Measurements from ENCODE around the gene PER1. TPM values are rescaled to one million over a fixed set of nuclear protein-coding genes. Genes with fewer than 3 reads are reported as not detected.
A peak's percentile ranks its signal among the peaks of the same experiment; 100 is the strongest.

PER1 gene
- total RNA-seq, 1 donor from 2014 or later, result 45.0 TPM

- H3K36me3 Mint-ChIP-seq (ENCODE audit: low read depth), result peaks cover 52% of the 10 kb centered on the region
- intact Hi-C loops (cut with micrococcal nuclease), result no loop called here
- H3K9me3 Mint-ChIP-seq, result no peaks in the 10 kb centered on the region
- CTCF ChIA-PET, result no interaction called here
- DNase-seq (no peak), ATAC-seq (ENCODE audit: low read depth) (no peak)
- no peaks in the 10 kb centered on the region for H3K4me1 Mint-ChIP-seq
- H3K4me3 Mint-ChIP-seq, result no peak overlapping the region
- no peak overlapping the region for H3K27ac Mint-ChIP-seq
- no peaks in the 10 kb centered on the region for H3K27me3 Mint-ChIP-seq
- POLR2A ChIA-PET, result interaction anchor here (0.6 to 6.3 kb wide), 5 partner anchors 9 to 31 kb away, joined by 3 to 139 read pairs (median 37); partner anchors contain the start of gene PER1
- no peak for TF ChIP-seq CTCF (IDR thresholded peaks at IDR 0.05)
These were observed 10.5 kb downstream of the PER1 start for GRCh38 chr17:8141741-8142140.

GRCh38 chr17:8141045-8141444 is 11.2 kb downstream of the PER1 start:
- TF ChIP-seq CTCF (IDR thresholded peaks at IDR 0.05), result no peak
- H3K27ac Mint-ChIP-seq, result no peak overlapping the region
- no peak for ATAC-seq (ENCODE audit: low read depth)
- no peak for DNase-seq
- intact Hi-C loops (cut with micrococcal nuclease), result no loop called here
- H3K9me3 Mint-ChIP-seq, result no peaks in the 10 kb centered on the region
- no peak overlapping the region for H3K4me3 Mint-ChIP-seq
- H3K4me1 Mint-ChIP-seq, result no peaks in the 10 kb centered on the region
- ChIA-PET POLR2A (interaction anchor here (1.1 to 6.3 kb wide), 6 partner anchors 9 to 50 kb away, joined by 3 to 139 read pairs (median 24); partner anchors contain the start of genes BORCS6 and PER1), CTCF (interaction anchor here (1.0 kb wide), 1 partner anchor 16 kb away, joined by 3 read pairs; no protein-coding TSS in a partner anchor)
- H3K27me3 Mint-ChIP-seq, result no peaks in the 10 kb centered on the region
- peaks cover 45% of the 10 kb centered on the region for H3K36me3 Mint-ChIP-seq (ENCODE audit: low read depth)

GRCh38 chr17:8140065-8141029 is 11.9 kb downstream of the PER1 start:
- H3K27ac Mint-ChIP-seq, result no peak overlapping the region
- H3K4me1 Mint-ChIP-seq, result no peaks in the 10 kb centered on the region
- no peak for TF ChIP-seq CTCF (IDR thresholded peaks at IDR 0.05)
- ChIA-PET POLR2A (interaction anchor here (1.1 to 6.3 kb wide), 11 partner anchors 8 to 108 kb away, joined by 3 to 139 read pairs (median 15); partner anchors contain the start of genes BORCS6, CTC1, HES7 and PER1), CTCF (interaction anchor here (1.0 kb wide), 1 partner anchor 17 kb away, joined by 3 read pairs; no protein-coding TSS in a partner anchor)
- H3K4me3 Mint-ChIP-seq, result no peak overlapping the region
- no peak for ATAC-seq (ENCODE audit: low read depth)
- H3K27me3 Mint-ChIP-seq, result no peaks in the 10 kb centered on the region
- H3K9me3 Mint-ChIP-seq, result no peaks in the 10 kb centered on the region
- intact Hi-C loops (cut with micrococcal nuclease), result no loop called here
- no peak for DNase-seq
- peaks cover 39% of the 10 kb centered on the region for H3K36me3 Mint-ChIP-seq (ENCODE audit: low read depth)

GRCh38 chr17:8138672-8139371 is 13.4 kb downstream of the PER1 start:
- peaks cover 28% of the 10 kb centered on the region for H3K36me3 Mint-ChIP-seq (ENCODE audit: low read depth)
- no peaks in the 10 kb centered on the region for H3K9me3 Mint-ChIP-seq
- H3K27me3 Mint-ChIP-seq, result no peaks in the 10 kb centered on the region
- POLR2A ChIA-PET, result interaction anchor here (0.5 to 6.3 kb wide), 24 partner anchors 9 to 655 kb away, joined by 3 to 139 read pairs (median 7); partner anchors contain the start of genes BORCS6, CTC1, HES7 and PER1
- CTCF ChIA-PET, result interaction anchor here (0.7 to 2.8 kb wide), 14 partner anchors 12 to 238 kb away, joined by 3 to 19 read pairs (median 4); partner anchors contain the start of gene KRABD2
- H3K4me1 Mint-ChIP-seq, result no peaks in the 10 kb centered on the region
- ATAC-seq (ENCODE audit: low read depth), result peak; percentile 94
- TF ChIP-seq CTCF (IDR thresholded peaks at IDR 0.05), result peak; percentile 93
- no peak overlapping the region for H3K27ac Mint-ChIP-seq
- DNase-seq, result peak; percentile 94
- intact Hi-C loops (cut with micrococcal nuclease), result loop anchor here (1.0 kb wide), 10 partner anchors 12 to 161 kb away; partner anchors contain the start of genes CTC1 and SLC25A35
- no peak overlapping the region for H3K4me3 Mint-ChIP-seq

Data from activated B cell treated with CpG ODN at 0.5 μM for 24 hours (primary cell).